Peyer's patch (tissue), 4 donors: ENCODE data around the gene PLEKHA7. TPM values are rescaled to one million over a fixed set of nuclear protein-coding genes. Genes with fewer than 3 reads are reported as not detected.
"Not testable (repeated sequence)": the region's sequence is repeated elsewhere in the genome, so short reads cannot be mapped to it uniquely, and the experiment has no call there.

Experiments used
- DNase-seq, 3 donors: peaks; one replicate each; pipeline ENCODE4 v3.0.0-alpha.2; 2017 to 2019
- H3K27ac ChIP-seq, 4 donors: fragments of 200-600 bp; sonication (generic); one replicate each; pipeline ENCODE4 v1.5.1; 2016 to 2019
- H3K27me3 ChIP-seq, 2 donors: fragments of 200-600 bp; sonication (generic); one replicate each; pipeline ENCODE4 v1.5.1; 2019
- H3K36me3 ChIP-seq, 3 donors: fragments of 200-600 bp; sonication (generic); one replicate each; pipeline ENCODE4 v1.5.1; 2016 to 2019
- H3K4me1 ChIP-seq, 4 donors: fragments of 200-600 bp; sonication (generic); one replicate each; pipeline ENCODE4 v1.5.1; 2016 to 2019
- H3K4me3 ChIP-seq, 4 donors: fragments of 200-600 bp; sonication (generic); 1 replicate in 3 of 4; 2 replicates in 1 of 4; pipeline ENCODE4 v1.5.1; 2016 to 2019; ENCODE audit warnings: mild to moderate bottlenecking in 1 of 4
- H3K9me3 ChIP-seq, 4 donors: fragments of 200-600 bp; sonication (generic); one replicate each; pipeline ENCODE4 v1.5.1; 2016 to 2019; ENCODE audit warnings: mild to moderate bottlenecking in 1 of 4
- POLR2A ChIP-seq, 2 donors: fragments of 450-650 bp; IDR thresholded peaks; one replicate each; pipeline ENCODE4 v1.5.1; 2017; ENCODE audit warnings: antibody characterized with exemption in 2 of 2, mild to moderate bottlenecking in 2 of 2, moderate library complexity in 2 of 2
- total RNA-seq, 4 donors: library from RNA; depleted of rRNA; stranded (reverse); fragments of >200 nt; gene quantifications; one replicate each; pipeline ENCODE4 v1.1.0, GENCODE V29; 2016
- TF ChIP-seq, protein P1 (sequence below), 6 experiments: fragments of 450-650 bp in 4 of 6; fragments of 200-600 bp in 2 of 6; sonication (generic) in 1 of 6; IDR thresholded peaks; one replicate each; pipeline ENCODE4 v1.5.1; 2017 to 2019; ENCODE audit warnings: antibody characterized with exemption in 6 of 6, mild to moderate bottlenecking in 3 of 6, moderate library complexity in 1 of 6

PLEKHA7 gene, protein sequence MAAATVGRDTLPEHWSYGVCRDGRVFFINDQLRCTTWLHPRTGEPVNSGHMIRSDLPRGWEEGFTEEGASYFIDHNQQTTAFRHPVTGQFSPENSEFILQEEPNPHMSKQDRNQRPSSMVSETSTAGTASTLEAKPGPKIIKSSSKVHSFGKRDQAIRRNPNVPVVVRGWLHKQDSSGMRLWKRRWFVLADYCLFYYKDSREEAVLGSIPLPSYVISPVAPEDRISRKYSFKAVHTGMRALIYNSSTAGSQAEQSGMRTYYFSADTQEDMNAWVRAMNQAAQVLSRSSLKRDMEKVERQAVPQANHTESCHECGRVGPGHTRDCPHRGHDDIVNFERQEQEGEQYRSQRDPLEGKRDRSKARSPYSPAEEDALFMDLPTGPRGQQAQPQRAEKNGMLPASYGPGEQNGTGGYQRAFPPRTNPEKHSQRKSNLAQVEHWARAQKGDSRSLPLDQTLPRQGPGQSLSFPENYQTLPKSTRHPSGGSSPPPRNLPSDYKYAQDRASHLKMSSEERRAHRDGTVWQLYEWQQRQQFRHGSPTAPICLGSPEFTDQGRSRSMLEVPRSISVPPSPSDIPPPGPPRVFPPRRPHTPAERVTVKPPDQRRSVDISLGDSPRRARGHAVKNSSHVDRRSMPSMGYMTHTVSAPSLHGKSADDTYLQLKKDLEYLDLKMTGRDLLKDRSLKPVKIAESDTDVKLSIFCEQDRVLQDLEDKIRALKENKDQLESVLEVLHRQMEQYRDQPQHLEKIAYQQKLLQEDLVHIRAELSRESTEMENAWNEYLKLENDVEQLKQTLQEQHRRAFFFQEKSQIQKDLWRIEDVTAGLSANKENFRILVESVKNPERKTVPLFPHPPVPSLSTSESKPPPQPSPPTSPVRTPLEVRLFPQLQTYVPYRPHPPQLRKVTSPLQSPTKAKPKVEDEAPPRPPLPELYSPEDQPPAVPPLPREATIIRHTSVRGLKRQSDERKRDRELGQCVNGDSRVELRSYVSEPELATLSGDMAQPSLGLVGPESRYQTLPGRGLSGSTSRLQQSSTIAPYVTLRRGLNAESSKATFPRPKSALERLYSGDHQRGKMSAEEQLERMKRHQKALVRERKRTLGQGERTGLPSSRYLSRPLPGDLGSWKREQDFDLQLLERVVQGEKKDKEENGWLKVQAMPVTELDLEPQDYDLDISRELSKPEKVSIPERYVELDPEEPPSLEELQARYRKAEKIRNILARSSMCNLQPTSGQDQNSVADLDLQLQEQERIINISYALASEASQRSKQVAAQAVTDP
- total RNA-seq, result 100 to 1,000 TPM; 129 to 211 (median 176) TPM

DNA sequence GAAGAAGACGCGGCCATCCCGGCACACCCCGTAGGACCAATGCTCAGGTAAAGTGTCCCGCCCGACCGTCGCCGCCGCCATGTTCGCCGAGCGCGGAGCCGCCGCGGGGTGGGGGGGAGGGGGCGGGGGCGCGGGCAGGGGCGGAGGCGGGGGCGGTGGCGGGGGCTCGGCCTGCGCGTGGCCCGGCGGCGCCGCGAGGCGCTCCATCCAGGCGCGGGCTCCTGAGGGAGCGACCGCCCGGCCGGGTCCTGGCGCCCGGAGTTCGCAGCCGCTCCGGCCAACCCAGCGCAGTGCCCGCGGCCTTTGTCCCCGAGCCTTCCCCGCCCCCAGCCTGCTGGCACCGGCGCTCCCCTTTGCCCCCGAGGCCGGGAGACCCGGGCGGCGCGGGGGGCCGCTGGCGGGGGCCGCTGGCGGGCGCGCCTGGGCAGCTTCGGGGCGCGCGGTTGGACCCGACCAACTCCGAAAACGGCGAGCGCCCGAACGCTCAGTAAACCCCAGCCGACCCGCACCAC, at the start of gene PLEKHA7:
Gene PLEKHA7 (minus strand): TSS at position 94 of the 512 bp plus-strand sequence. CDS start 13 bp downstream, at position 81.
- H3K4me1 ChIP-seq, result peaks cover 0 to 5% (median 4%) of the 10 kb centered on the region in 4 donors
- peak within 1 kb of the TSS; percentile 70 to 97 (median 82) for H3K4me3 ChIP-seq
- peak in 2 of 3 donors; percentile 56 to 84 for DNase-seq
- H3K27ac ChIP-seq, result peak within 1 kb of the TSS; percentile 31 to 97 (median 90)
- no peaks in the 10 kb centered on the region for H3K9me3 ChIP-seq
- no peaks in the 10 kb centered on the region for H3K36me3 ChIP-seq
- no peaks in the 10 kb centered on the region for H3K27me3 ChIP-seq
- TF ChIP-seq POLR2A (IDR thresholded peaks at IDR 0.05), result peak in 1 of 2 donors; percentile 50
- TF ChIP-seq, protein P1, sequence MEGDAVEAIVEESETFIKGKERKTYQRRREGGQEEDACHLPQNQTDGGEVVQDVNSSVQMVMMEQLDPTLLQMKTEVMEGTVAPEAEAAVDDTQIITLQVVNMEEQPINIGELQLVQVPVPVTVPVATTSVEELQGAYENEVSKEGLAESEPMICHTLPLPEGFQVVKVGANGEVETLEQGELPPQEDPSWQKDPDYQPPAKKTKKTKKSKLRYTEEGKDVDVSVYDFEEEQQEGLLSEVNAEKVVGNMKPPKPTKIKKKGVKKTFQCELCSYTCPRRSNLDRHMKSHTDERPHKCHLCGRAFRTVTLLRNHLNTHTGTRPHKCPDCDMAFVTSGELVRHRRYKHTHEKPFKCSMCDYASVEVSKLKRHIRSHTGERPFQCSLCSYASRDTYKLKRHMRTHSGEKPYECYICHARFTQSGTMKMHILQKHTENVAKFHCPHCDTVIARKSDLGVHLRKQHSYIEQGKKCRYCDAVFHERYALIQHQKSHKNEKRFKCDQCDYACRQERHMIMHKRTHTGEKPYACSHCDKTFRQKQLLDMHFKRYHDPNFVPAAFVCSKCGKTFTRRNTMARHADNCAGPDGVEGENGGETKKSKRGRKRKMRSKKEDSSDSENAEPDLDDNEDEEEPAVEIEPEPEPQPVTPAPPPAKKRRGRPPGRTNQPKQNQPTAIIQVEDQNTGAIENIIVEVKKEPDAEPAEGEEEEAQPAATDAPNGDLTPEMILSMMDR (IDR thresholded peaks at IDR 0.05), result no peak

DNA sequence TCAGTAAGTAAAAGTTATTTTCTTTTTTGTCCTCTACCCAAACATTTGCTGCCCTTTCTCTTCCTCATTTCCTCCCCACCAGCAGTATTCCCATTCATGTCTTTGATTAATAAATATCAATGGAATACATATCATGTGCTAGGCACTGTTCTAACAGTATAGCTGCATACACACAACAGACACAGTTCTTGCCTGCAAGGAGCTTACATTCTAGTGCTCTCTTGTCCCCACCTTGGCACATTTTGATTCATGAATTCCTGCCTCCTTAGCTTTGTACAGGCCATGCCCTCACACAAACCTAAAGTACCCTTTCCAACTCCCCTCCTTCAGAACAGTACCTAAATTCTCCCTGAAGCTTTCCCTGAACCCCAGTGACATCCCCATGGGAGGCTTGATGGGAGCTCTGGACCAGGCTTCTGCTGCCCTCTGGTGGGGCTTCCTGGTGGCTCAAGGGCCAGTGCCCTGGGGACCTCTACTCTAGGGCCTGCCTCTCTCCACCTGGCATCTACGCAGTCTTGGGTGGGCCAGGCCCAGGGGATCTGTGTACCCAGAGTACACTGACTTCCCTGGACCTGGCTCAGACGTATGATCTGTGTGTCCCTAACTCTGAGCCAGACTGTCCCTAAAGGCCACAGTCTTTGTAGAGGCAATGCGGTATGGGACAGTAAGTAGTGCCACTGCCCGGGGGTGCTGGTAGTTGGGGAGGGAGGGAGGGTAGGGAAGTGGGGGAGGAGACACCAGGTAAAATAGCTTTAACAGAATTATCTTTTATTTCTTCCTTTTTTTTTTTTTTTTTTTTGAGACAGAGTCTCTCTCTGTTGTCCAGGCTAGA, 49.2 kb upstream of the PLEKHA7 start:
- H3K36me3 ChIP-seq, result no peaks in the 10 kb centered on the region
- peak; percentile 28 to 82 (median 81) for DNase-seq
- no peaks in the 10 kb centered on the region for H3K27me3 ChIP-seq
- H3K27ac ChIP-seq, result no peak overlapping the region
- no peaks in the 10 kb centered on the region for H3K9me3 ChIP-seq
- TF ChIP-seq POLR2A (IDR thresholded peaks at IDR 0.05), result no peak
- TF ChIP-seq, protein P1 (IDR thresholded peaks at IDR 0.05), result peak in 5 of 6 experiments; percentile 29 to 84 (median 83)
- H3K4me3 ChIP-seq, result no peak overlapping the region
- H3K4me1 ChIP-seq, result no peaks in the 10 kb centered on the region

DNA sequence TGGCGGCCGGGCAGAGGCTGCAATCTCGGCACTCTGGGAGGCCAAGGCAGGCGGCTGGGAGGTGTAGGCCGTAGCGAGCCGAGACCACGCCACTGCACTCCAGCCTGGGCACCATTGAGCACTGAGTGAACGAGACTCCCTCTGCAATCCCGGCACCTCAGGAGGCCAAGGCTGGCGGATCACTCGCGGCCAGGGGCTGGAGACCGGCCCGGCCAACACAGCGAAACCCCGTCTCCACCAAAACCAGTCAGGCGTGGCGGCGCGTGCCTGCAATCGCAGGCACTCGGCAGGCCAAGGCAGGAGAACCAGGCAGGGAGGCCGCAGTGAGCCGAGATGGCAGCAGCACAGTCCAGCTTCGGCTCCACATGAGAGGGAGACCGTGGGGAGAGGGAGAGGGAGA, 36.9 kb upstream of the PLEKHA7 start:
- not testable (repeated sequence) for H3K4me3 ChIP-seq, DNase-seq, H3K27ac ChIP-seq, H3K36me3 ChIP-seq, H3K4me1 ChIP-seq, H3K9me3 ChIP-seq, H3K27me3 ChIP-seq

DNA sequence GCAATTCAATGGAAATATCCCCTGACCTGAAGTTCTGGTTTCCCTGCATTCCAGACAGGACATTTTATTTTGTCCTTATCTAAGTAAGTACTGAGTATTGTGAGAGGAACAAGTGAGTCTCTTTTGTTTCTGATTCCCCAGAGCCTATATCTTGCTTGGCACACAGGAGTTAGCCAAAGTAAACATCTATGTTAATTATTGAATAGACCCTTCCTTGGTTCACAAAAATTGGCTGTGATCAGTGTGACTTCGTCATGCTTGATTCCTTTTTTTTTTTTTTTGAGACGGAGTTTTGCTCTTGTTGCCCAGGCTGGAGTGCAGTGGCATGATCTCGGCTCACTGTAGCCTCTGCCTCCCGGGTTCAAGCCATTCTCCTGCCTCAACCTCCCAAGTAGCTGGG, 34.3 kb upstream of the PLEKHA7 start:
- not testable (repeated sequence) for H3K4me3 ChIP-seq, H3K9me3 ChIP-seq, H3K36me3 ChIP-seq, H3K27ac ChIP-seq, H3K27me3 ChIP-seq, H3K4me1 ChIP-seq, DNase-seq

DNA sequence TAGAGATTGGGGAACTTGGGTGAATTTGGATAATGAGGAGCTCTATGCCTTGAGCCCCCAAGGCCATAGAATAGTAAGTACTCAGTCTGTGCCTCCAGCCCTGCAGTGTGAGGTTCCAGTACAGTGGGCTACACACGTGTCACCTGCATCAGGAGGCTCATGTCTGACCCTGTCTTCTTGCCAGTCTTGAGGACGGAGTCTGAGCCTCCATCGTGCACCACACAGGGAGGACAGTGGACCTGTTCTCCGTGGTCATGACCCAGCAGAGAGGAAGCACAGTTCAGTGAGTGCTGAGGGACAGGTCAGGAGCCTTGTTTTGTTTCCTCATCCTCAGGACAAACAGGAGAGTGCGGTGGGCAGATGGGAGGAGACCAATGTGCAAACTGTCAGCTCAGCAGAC, 32.5 kb upstream of the PLEKHA7 start:
- TF ChIP-seq, protein P1 (IDR thresholded peaks at IDR 0.05), result no peak
- TF ChIP-seq POLR2A (IDR thresholded peaks at IDR 0.05), result no peak
- Histone ChIP-seq H3K4me1 (no peaks in the 10 kb centered on the region), H3K9me3 (no peaks in the 10 kb centered on the region), H3K4me3 (no peak overlapping the region), H3K27ac (no peak overlapping the region), H3K36me3 (no peaks in the 10 kb centered on the region), H3K27me3 (no peaks in the 10 kb centered on the region)
- DNase-seq, result no peak
